HepG2 (cell line): ENCODE results near the gene TCAP. TPM values are rescaled to one million over a fixed set of nuclear protein-coding genes. Genes with fewer than 3 reads are reported as not detected.

Experiments
- MBD4 ChIP-seq: IDR thresholded peaks from 2 replicates; pipeline ENCODE4 v1.6.1; 2012; ENCODE audit warnings: low read length, inconsistent platforms, borderline replicate concordance
- TEAD3 ChIP-seq: optimal IDR thresholded peaks from 2 replicates; pipeline ENCODE3; 2016; ENCODE audit warnings: borderline replicate concordance
- ZNF296 ChIP-seq: sonication (generic); formaldehyde crosslinking; conservative IDR thresholded peaks from 2 replicates; pipeline ENCODE4 v1.5.0; 2020; ENCODE audit warnings: mild to moderate bottlenecking, missing genetic modification reagents
- ZNF567 ChIP-seq: sonication (generic); formaldehyde crosslinking; IDR thresholded peaks from 2 replicates; pipeline ENCODE4 v1.8.1; 2023; ENCODE audit warnings: mild to moderate bottlenecking, missing genetic modification reagents, borderline replicate concordance
- polyA plus RNA-seq, 8 experiments: library from polyadenylated mRNA; depleted of rRNA in 3 of 8; stranded (reverse) in 7 of 8; unstranded in 1 of 8; fragments of >200 nt; fragmentation: Illumina TruSeq in 4 of 8; extraction: Trizol in 4 of 8; gene quantifications; 2 replicates each; pipeline versions ENCODE4 v1.2.1 to v1.2.3, GENCODE V29; 2011 to 2016; ENCODE audit warnings: low read depth in 4 of 8, missing spikeins in 1 of 8, mixed read lengths in 1 of 8; ENCODE audit not compliant: insufficient read depth in 1 of 8
- total RNA-seq, 5 experiments: library from RNA; depleted of rRNA; stranded (reverse); fragments of >200 nt; fragmentation: Illumina TruSeq; extraction: Trizol; gene quantifications; 2 replicates each; pipeline ENCODE4 v1.2.3, GENCODE V29; 2016; ENCODE audit warnings: low read depth in 1 of 5
- TF ChIP-seq, protein P1 (sequence below): sonication (generic); formaldehyde crosslinking; IDR thresholded peaks from 2 replicates; pipeline ENCODE4 v1.4.0; 2020; ENCODE audit warnings: missing genetic modification reagents
- TF ChIP-seq, protein P2 (sequence below): sonication (generic); formaldehyde crosslinking; IDR thresholded peaks from 2 replicates; pipeline ENCODE4 v1.5.1; 2020; ENCODE audit warnings: missing genetic modification reagents, mild to moderate bottlenecking, borderline replicate concordance
- TF ChIP-seq, protein P3 (sequence below): conservative IDR thresholded peaks from 2 replicates; pipeline ENCODE4 v1.6.1; 2018; ENCODE audit warnings: missing genetic modification reagents

The TCAP gene
- total and polyA plus RNA-seq, 2 of the 13 experiments (the other 11 are each of a cell fraction or from before 2014, with no cell fraction given), result 0.24 to 0.65 TPM

DNA sequence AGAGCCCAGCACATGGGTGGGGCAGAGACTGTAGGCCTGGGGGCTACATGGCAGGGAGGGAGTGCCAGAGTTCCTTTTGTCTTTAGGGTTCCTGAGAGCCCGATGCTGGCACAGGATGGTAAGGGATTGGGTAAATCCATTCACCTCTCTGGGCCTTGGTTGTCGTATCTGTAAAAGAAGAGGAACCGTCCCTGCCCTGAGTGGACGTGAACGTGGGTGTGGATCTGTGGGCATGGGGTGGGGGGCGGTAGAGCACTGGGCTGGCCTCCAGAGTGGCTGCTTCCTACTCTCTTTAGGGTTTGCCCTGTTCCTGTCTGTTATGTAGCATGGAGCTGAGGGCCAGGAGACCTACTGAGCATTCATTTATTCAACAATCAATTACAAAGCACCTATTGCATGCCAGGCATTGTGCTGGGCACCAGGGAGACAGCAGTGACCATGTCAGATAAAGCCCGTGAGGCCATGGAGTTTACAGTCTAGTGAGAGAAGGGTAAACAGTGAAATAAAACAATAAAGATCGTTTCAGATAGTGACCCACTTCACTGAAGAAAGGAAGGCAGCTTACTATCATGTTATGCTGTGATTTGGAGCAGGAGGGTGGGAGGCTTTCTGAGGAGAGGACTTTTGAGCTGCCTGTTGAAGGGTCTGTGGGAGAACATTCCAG lies 13.1 kb upstream of the TCAP start (continued):
- TF ChIP-seq, protein P1, sequence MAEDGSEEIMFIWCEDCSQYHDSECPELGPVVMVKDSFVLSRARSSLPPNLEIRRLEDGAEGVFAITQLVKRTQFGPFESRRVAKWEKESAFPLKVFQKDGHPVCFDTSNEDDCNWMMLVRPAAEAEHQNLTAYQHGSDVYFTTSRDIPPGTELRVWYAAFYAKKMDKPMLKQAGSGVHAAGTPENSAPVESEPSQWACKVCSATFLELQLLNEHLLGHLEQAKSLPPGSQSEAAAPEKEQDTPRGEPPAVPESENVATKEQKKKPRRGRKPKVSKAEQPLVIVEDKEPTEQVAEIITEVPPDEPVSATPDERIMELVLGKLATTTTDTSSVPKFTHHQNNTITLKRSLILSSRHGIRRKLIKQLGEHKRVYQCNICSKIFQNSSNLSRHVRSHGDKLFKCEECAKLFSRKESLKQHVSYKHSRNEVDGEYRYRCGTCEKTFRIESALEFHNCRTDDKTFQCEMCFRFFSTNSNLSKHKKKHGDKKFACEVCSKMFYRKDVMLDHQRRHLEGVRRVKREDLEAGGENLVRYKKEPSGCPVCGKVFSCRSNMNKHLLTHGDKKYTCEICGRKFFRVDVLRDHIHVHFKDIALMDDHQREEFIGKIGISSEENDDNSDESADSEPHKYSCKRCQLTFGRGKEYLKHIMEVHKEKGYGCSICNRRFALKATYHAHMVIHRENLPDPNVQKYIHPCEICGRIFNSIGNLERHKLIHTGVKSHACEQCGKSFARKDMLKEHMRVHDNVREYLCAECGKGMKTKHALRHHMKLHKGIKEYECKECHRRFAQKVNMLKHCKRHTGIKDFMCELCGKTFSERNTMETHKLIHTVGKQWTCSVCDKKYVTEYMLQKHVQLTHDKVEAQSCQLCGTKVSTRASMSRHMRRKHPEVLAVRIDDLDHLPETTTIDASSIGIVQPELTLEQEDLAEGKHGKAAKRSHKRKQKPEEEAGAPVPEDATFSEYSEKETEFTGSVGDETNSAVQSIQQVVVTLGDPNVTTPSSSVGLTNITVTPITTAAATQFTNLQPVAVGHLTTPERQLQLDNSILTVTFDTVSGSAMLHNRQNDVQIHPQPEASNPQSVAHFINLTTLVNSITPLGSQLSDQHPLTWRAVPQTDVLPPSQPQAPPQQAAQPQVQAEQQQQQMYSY, result no peak
- TF ChIP-seq MBD4, result no peak
- TF ChIP-seq, protein P2, sequence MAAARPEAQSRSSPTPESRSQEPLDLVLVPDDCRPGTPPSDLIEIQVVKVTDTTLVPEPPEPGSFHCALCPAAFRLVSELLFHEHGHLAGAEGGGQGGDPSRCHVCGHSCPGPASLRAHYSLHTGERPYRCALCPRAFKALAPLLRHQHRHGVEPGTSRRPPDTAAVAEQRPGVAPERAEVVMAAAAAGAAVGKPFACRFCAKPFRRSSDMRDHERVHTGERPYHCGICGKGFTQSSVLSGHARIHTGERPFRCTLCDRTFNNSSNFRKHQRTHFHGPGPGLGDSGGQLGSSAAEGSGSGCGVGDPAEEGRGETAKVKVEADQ (CRISPR knock-in tag), result 0 out of 2 replicates have a peak, but pooled peaks have one; percentile 55
- TF ChIP-seq ZNF296 (CRISPR knock-in tag), result no peak
- TF ChIP-seq, protein P3, sequence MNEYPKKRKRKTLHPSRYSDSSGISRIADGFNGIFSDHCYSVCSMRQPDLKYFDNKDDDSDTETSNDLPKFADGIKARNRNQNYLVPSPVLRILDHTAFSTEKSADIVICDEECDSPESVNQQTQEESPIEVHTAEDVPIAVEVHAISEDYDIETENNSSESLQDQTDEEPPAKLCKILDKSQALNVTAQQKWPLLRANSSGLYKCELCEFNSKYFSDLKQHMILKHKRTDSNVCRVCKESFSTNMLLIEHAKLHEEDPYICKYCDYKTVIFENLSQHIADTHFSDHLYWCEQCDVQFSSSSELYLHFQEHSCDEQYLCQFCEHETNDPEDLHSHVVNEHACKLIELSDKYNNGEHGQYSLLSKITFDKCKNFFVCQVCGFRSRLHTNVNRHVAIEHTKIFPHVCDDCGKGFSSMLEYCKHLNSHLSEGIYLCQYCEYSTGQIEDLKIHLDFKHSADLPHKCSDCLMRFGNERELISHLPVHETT (CRISPR knock-in tag), result no peak
- no peak for TF ChIP-seq ZNF567 (CRISPR knock-in tag)
- TF ChIP-seq TEAD3 (CRISPR knock-in tag), result peak; percentile 17
- TF ChIP-seq, all 625 proteins: peak for 6
